Tibial artery (tissue), 4 donors: ENCODE data around the gene ANAPC4.

ENCODE experiments used
- DNase-seq, 2 donors: peaks; one replicate each; pipeline ENCODE4 v3.0.0-alpha.2; 2019
- H3K27ac ChIP-seq, 2 donors: fragments of 200-600 bp; sonication (generic) in 1 of 2; 1 replicate in 1 of 2; 2 replicates in 1 of 2; pipeline ENCODE4 v1.5.1; 2018 to 2019; ENCODE audit warnings: mild to moderate bottlenecking in 1 of 2
- H3K27me3 ChIP-seq, 2 donors: fragments of 200-600 bp; sonication (generic) in 1 of 2; one replicate each; pipeline versions ENCODE4 v1.5.1 to v1.6.0; 2016 to 2019
- H3K36me3 ChIP-seq, 3 donors: fragments of 200-600 bp; sonication (generic) in 2 of 3; one replicate each; pipeline ENCODE4 v1.5.1; 2016 to 2019; ENCODE audit warnings: mild to moderate bottlenecking in 2 of 3
- H3K4me1 ChIP-seq, 4 donors: fragments of 200-600 bp; sonication (generic) in 2 of 4; 1 replicate in 3 of 4; 2 replicates in 1 of 4; pipeline ENCODE4 v1.5.1; 2016 to 2019
- H3K4me3 ChIP-seq, 2 donors: fragments of 200-600 bp; sonication (generic) in 1 of 2; 1 replicate in 1 of 2; 2 replicates in 1 of 2; pipeline ENCODE4 v1.5.1; 2018 to 2019; ENCODE audit warnings: mild to moderate bottlenecking in 2 of 2
- H3K9me3 ChIP-seq, 3 donors: fragments of 200-600 bp; sonication (generic) in 1 of 3; one replicate each; pipeline ENCODE4 v1.5.1; 2016 to 2019
- CTCF ChIP-seq, 2 experiments: fragments of 200-600 bp in 1 of 2; fragments of 450-650 bp in 1 of 2; IDR thresholded peaks; one replicate each; pipeline ENCODE4 v1.5.1; 2017 to 2019; ENCODE audit warnings: antibody characterized with exemption in 2 of 2, mild to moderate bottlenecking in 1 of 2, moderate library complexity in 1 of 2
- intact Hi-C: fragments of 100-400 bp; cut with DNase I; formaldehyde crosslinking; loops from one replicate; pipeline ENCODE4 v1.15.0; 2023; ENCODE audit warnings: low total_unique reads

Gene ANAPC4

GRCh38 chr4:25425361-25425760 is 48.3 kb downstream of the ANAPC4 start:
- TF ChIP-seq CTCF (IDR thresholded peaks at IDR 0.05) = no peak
- DNase-seq = no peak
- no peaks in the 10 kb centered on the region for H3K27me3 ChIP-seq
- intact Hi-C loops = no loop called here
- no peak overlapping the region for H3K4me3 ChIP-seq
- no peaks in the 10 kb centered on the region for H3K4me1 ChIP-seq
- no peaks in the 10 kb centered on the region for H3K9me3 ChIP-seq
- H3K36me3 ChIP-seq = peaks cover 0 to 23% (median 4%) of the 10 kb centered on the region in 3 donors
- H3K27ac ChIP-seq = no peak overlapping the region

- Histone ChIP-seq H3K4me3 (no peak overlapping the region), H3K27ac (no peak overlapping the region), H3K4me1 (no peaks in the 10 kb centered on the region), H3K9me3 (no peaks in the 10 kb centered on the region), H3K27me3 (no peaks in the 10 kb centered on the region), H3K36me3 (peaks cover 0 to 8% (median 0%) of the 10 kb centered on the region in 3 donors)
- no peak for TF ChIP-seq CTCF (IDR thresholded peaks at IDR 0.05)
- intact Hi-C loops = no loop called here
- no peak for DNase-seq
These were observed 50.8 kb downstream of the ANAPC4 start for GRCh38 chr4:25427871-25428270.

- no peak for TF ChIP-seq CTCF (IDR thresholded peaks at IDR 0.05)
- intact Hi-C loops = no loop called here
- Histone ChIP-seq H3K4me3 (no peak overlapping the region), H3K27ac (no peak overlapping the region), H3K27me3 (no peaks in the 10 kb centered on the region), H3K9me3 (no peaks in the 10 kb centered on the region), H3K4me1 (no peaks in the 10 kb centered on the region), H3K36me3 (peaks cover 0 to 5% (median 0%) of the 10 kb centered on the region in 3 donors)
- no peak for DNase-seq
These were observed 53.6 kb downstream of the ANAPC4 start for GRCh38 chr4:25430630-25431029.

- no peaks in the 10 kb centered on the region for H3K27me3 ChIP-seq
- intact Hi-C loops = no loop called here
- H3K9me3 ChIP-seq = peaks cover 0 to 4% (median 0%) of the 10 kb centered on the region in 3 donors
- H3K4me1 ChIP-seq = no peaks in the 10 kb centered on the region
- TF ChIP-seq CTCF (IDR thresholded peaks at IDR 0.05) = no peak
- H3K36me3 ChIP-seq = no peaks in the 10 kb centered on the region
- no peak overlapping the region for H3K4me3 ChIP-seq
- DNase-seq = peak in 1 of 2 donors; percentile 23
- no peak overlapping the region for H3K27ac ChIP-seq
These were observed 57.1 kb downstream of the ANAPC4 start for GRCh38 chr4:25433966-25434827.

GRCh38 chr4:25437926-25438325 is 60.9 kb downstream of the ANAPC4 start:
- no peaks in the 10 kb centered on the region for H3K36me3 ChIP-seq
- TF ChIP-seq CTCF (IDR thresholded peaks at IDR 0.05) = no peak
- H3K27me3 ChIP-seq = no peaks in the 10 kb centered on the region
- no peaks in the 10 kb centered on the region for H3K4me1 ChIP-seq
- intact Hi-C loops = no loop called here
- peak in 1 of 2 donors; percentile 32 for DNase-seq
- H3K27ac ChIP-seq = no peak overlapping the region
- H3K4me3 ChIP-seq = no peak overlapping the region
- H3K9me3 ChIP-seq = peaks cover 0 to 7% (median 0%) of the 10 kb centered on the region in 3 donors
